GM23338 (cell line): Measurements from ENCODE around the gene TTC38. TPM values are rescaled to one million over a fixed set of nuclear protein-coding genes. Genes with fewer than 3 reads are reported as not detected.

Source experiments
- ATAC-seq: fragments of 200-7000 bp; cut with Tn5 transposase; 3 replicates; pipeline ENCODE4 v1.9.1; 2020
- DNase-seq: peaks from one replicate; pipeline ENCODE4 v3.0.0-alpha.2; 2015; ENCODE audit warnings: low spot score
- H2AFZ ChIP-seq: fragments of 200-600 bp; sonication (generic); 2 replicates; pipeline ENCODE4 v1.8.0; 2016; ENCODE audit warnings: antibody characterized with exemption, mild to moderate bottlenecking, moderate library complexity
- H3F3A ChIP-seq: fragments of 200-600 bp; sonication (generic); replicated peaks from 2 replicates; pipeline ENCODE4 v1.8.0; 2017; ENCODE audit warnings: antibody characterized with exemption, mixed run types, low read depth
- H3K27ac ChIP-seq: fragments of 200-600 bp; sonication (generic); 2 replicates; pipeline ENCODE4 v1.6.1; 2016; ENCODE audit warnings: low read depth
- H3K27me3 ChIP-seq: fragments of 200-600 bp; sonication (generic); 2 replicates; pipeline ENCODE4 v1.8.0; 2016; ENCODE audit warnings: mild to moderate bottlenecking, mixed run types, moderate library complexity; ENCODE audit not compliant: insufficient read depth
- H3K36me3 ChIP-seq: fragments of 200-600 bp; sonication (generic); 2 replicates; pipeline ENCODE4 v1.8.0; 2016; ENCODE audit warnings: mild to moderate bottlenecking; ENCODE audit not compliant: insufficient read depth
- H3K4me1 ChIP-seq: fragments of 200-600 bp; sonication (generic); 2 replicates; pipeline ENCODE4 v1.8.0; 2016; ENCODE audit warnings: mild to moderate bottlenecking, moderate library complexity; ENCODE audit not compliant: insufficient read depth
- H3K4me2 ChIP-seq: fragments of 200-600 bp; sonication (generic); 2 replicates; pipeline ENCODE4 v1.7.1; 2017; ENCODE audit warnings: mixed run types
- H3K4me3 ChIP-seq: fragments of 200-600 bp; sonication (generic); 2 replicates; pipeline ENCODE4 v1.6.1; 2016; ENCODE audit warnings: mixed run types
- H3K79me2 ChIP-seq: fragments of 200-600 bp; sonication (generic); replicated peaks from 2 replicates; pipeline ENCODE4 v1.8.0; 2017; ENCODE audit warnings: mild to moderate bottlenecking; ENCODE audit not compliant: insufficient read depth
- H3K9me2 ChIP-seq: fragments of 200-600 bp; sonication (generic); 2 replicates; pipeline ENCODE4 v1.8.0; 2017; ENCODE audit not compliant: insufficient read depth
- H4K20me1 ChIP-seq: fragments of 200-600 bp; sonication (generic); replicated peaks from 2 replicates; pipeline ENCODE4 v1.8.0; 2017; ENCODE audit warnings: mild to moderate bottlenecking; ENCODE audit not compliant: insufficient read depth
- H3K27ac Mint-ChIP-seq: 2 replicates; pipeline ENCODE4 v1.8.0; 2020; ENCODE audit warnings: inconsistent platforms, mild to moderate bottlenecking, moderate library complexity, mixed read lengths
- H3K27me3 Mint-ChIP-seq: 3 replicates; pipeline ENCODE4 v1.8.0; 2022; ENCODE audit warnings: low read depth, mild to moderate bottlenecking, moderate library complexity, mixed read lengths, inconsistent platforms; ENCODE audit not compliant: insufficient read depth, poor library complexity
- H3K36me3 Mint-ChIP-seq: 3 replicates; pipeline ENCODE4 v1.8.0; 2021; ENCODE audit warnings: low read depth, mild to moderate bottlenecking, inconsistent platforms, moderate library complexity, mixed read lengths
- H3K4me1 Mint-ChIP-seq: 3 replicates; pipeline ENCODE4 v1.8.0; 2020; ENCODE audit warnings: mild to moderate bottlenecking, inconsistent platforms, mixed read lengths
- H3K4me3 Mint-ChIP-seq: 3 replicates; pipeline ENCODE4 v1.8.0; 2021; ENCODE audit warnings: moderate library complexity, mild to moderate bottlenecking, inconsistent platforms, mixed read lengths
- H3K9me3 Mint-ChIP-seq: 3 replicates; pipeline ENCODE4 v1.8.0; 2020; ENCODE audit warnings: moderate library complexity, mild to moderate bottlenecking, inconsistent platforms, mixed read lengths
- JUNB ChIP-seq: IDR thresholded peaks from one replicate; pipeline ENCODE4 v1.6.1; 2016; ENCODE audit warnings: antibody characterized with exemption; ENCODE audit not compliant: unreplicated experiment
- REST ChIP-seq: IDR thresholded peaks from one replicate; pipeline ENCODE4 v1.6.1; 2018; ENCODE audit warnings: antibody characterized with exemption; ENCODE audit not compliant: unreplicated experiment
- STAT1 ChIP-seq: IDR thresholded peaks from one replicate; pipeline ENCODE4 v1.6.1; 2016; ENCODE audit warnings: antibody characterized with exemption; ENCODE audit not compliant: unreplicated experiment
- ZNF331 ChIP-seq: fragments of 250-450 bp; sonication (Bioruptor Pico); IDR thresholded peaks from 2 replicates; pipeline ENCODE4 v1.5.0; 2020; ENCODE audit warnings: low read depth, mild to moderate bottlenecking, moderate library complexity
- ZNF462 ChIP-seq: fragments of 250-450 bp; sonication (Bioruptor Pico); IDR thresholded peaks from 2 replicates; pipeline ENCODE4 v1.5.0; 2020; ENCODE audit warnings: mild to moderate bottlenecking, moderate library complexity
- polyA plus RNA-seq: library from polyadenylated mRNA; unstranded; fragments of >200 nt; fragmentation: Nextera tagmentation; extraction: Ambion mirVana; gene quantifications from 2 replicates; pipeline ENCODE4 v1.2.1, GENCODE V29; 2016
- total RNA-seq: library from RNA; depleted of rRNA; stranded (reverse); fragments of >200 nt; shearing (Covaris generic); gene quantifications from 2 replicates; pipeline ENCODE4 v1.2.3, GENCODE V29; 2014

Gene TTC38
- total and polyA plus RNA-seq, 2 experiments from 2014 or later = 11.8 to 46.6 TPM

DNA sequence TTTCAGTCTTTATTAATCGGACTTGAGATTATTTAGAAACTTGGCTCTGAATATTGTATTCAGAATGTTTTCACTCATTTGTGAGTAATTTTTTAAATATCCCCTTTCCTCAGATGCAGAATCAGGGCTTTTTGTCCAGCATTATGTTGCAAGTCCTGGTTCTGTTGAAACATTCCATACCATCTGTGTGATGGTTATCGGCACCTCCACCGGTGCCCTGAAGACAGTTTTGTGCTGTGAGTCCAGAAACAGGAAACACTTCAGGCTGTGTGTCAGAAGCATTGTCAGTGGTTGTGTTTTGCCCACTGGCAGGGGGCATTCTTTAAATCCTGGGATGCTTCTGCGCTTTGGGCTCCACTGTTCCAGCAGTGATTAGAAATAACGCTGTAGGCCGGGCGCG, 38.1 kb upstream of the TTC38 start (continued):
- no peak for TF ChIP-seq ZNF462 (CRISPR knock-in tag)
- TF ChIP-seq STAT1 = no peak
- TF ChIP-seq JUNB = no peak
- no peak for TF ChIP-seq ZNF331 (CRISPR knock-in tag)

GRCh38 chr22:46230262-46230901, 37.4 kb upstream of the TTC38 start:
- Histone ChIP-seq H3K27me3 (no peaks in the 10 kb centered on the region), H3K27ac (no peak overlapping the region), H3K4me1 (no peaks in the 10 kb centered on the region), H3K36me3 (no peaks in the 10 kb centered on the region), H3K79me2 (no peaks in the 10 kb centered on the region), H3K9me2 (no peaks in the 10 kb centered on the region), H3K4me3 (no peak overlapping the region), H2AFZ (no peak overlapping the region), H3K4me2 (no peak overlapping the region), H4K20me1 (no peaks in the 10 kb centered on the region), H3F3A (peaks cover 8% of the 10 kb centered on the region; the same call in 1 of the 2 replicates)
- no peak overlapping the region for H3K4me3 Mint-ChIP-seq
- no peaks in the 10 kb centered on the region for H3K36me3 Mint-ChIP-seq
- no peak for DNase-seq
- H3K27ac Mint-ChIP-seq = no peak overlapping the region
- ATAC-seq = no peak
- H3K27me3 Mint-ChIP-seq = peaks cover 6% of the 10 kb centered on the region
- H3K9me3 Mint-ChIP-seq = no peaks in the 10 kb centered on the region
- no peaks in the 10 kb centered on the region for H3K4me1 Mint-ChIP-seq
- TF ChIP-seq ZNF462 (CRISPR knock-in tag) = no peak
- no peak for TF ChIP-seq REST
